Activated CD8-positive, alpha-beta memory T cell treated with anti-CD3 and anti-CD28 coated beads for 24 hours (primary cell): Measurements from ENCODE around the gene PRAMEF6.
"Not testable (repeated sequence)": the region's sequence is repeated elsewhere in the genome, so short reads cannot be mapped to it uniquely, and the experiment has no call there.

ENCODE experiments used
- DNase-seq: peaks from one replicate; pipeline ENCODE4 v3.0.0-alpha.2; 2020

The PRAMEF6 gene

GRCh38 chr1:12947480-12947879, at the start of gene PRAMEF6:
TSS of gene PRAMEF6 (minus strand) at chr1:12947580. CDS start at chr1:12942518, 5,062 bp downstream.
- not testable (repeated sequence) for DNase-seq

- DNase-seq = not testable (repeated sequence)
Observed at GRCh38 chr1:12924368-12924767, 23.0 kb downstream of the PRAMEF6 start.

GRCh38 chr1:12921749-12922148, 25.6 kb downstream of the PRAMEF6 start:
- DNase-seq = not testable (repeated sequence)

GRCh38 chr1:12916310-12916709, 31.1 kb downstream of the PRAMEF6 start, which contains the start of gene PRAMEF7:
TSS of gene PRAMEF7 (plus strand) at chr1:12916610. CDS start at chr1:12917693, 1,083 bp downstream.
- not testable (repeated sequence) for DNase-seq

GRCh38 chr1:12903793-12904572, 43.4 kb downstream of the PRAMEF6 start:
- not testable (repeated sequence) for DNase-seq

- not testable (repeated sequence) for DNase-seq
Observed at GRCh38 chr1:12899186-12899585, 48.2 kb downstream of the PRAMEF6 start.

GRCh38 chr1:12898170-12898569, 49.2 kb downstream of the PRAMEF6 start, which contains the start of gene PRAMEF10:
TSS of gene PRAMEF10 (minus strand) at chr1:12898270. CDS start at chr1:12895847, 2,423 bp downstream.
- DNase-seq = not testable (repeated sequence)
